ENCODE measurements around the gene CCNC. TPM values are rescaled to one million over a fixed set of nuclear protein-coding genes. Genes with fewer than 3 reads are reported as not detected.

Gene CCNC
- total and polyA plus RNA-seq, 2 experiments from 2014 or later = 108 to 143 TPM

DNA sequence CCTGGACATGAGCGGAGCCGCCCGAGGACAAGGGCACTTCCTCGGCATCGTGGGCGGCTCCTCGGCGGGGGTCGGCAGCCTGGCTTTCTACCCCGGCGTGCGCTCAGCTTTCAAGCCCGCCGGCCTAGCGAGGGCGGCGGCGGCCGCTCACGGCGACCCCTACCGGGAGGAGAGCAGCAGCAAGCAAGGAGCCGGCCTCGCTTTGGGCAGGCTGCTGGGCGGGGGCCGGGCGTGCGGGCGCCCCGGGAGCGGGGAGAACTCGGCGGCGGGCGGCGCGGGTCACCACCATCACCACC is 44.9 kb upstream of the CCNC start:
- peak overlapping the region; percentile 64 for H3K4me3 ChIP-seq

DNA sequence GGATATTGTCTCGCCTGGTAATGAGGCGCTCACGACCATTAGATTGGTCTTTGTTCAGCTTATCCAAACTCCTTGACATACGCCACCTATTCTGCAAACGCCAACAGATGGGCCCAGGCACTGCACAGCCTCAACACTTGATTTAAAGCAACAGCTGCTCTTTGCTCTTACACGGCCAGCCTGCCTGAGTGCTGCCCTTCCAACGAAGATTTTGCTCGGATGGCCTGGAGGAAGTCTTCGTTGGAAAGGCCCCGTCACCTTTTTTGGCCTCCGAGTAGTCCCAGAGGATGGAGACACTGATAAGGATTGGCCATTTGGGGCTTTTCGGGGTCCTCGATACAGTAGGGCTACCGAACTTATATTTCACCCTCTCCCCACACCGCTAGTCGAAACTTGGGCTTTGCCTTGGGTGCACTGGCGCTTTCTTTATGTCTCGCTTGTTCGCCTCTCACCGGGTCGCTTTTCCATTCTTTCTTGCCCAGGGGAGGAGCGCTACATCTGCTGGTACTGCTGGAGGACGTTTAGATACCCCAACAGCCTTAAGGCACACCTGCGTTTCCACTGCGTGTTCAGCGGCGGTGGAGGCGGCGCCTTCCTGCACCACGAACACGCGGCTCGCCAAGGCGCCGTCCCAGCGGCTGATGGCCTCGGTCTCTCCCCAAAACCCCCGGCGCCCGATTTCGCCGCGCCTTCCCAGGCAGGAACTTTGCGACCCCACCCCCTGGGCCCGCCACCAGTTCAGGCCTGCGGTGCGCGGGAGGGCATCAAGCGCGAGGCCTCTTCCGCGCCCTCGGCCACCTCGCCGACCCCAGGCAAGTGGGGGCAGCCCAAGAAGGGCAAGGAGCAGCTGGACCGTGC is 44.3 kb upstream of the CCNC start:
- peaks cover 4% of the 10 kb centered on the region; the same call in 2 of the 3 replicates for H3K9me3 Mint-ChIP-seq
- Histone ChIP-seq H3K27me3 (ENCODE audit: insufficient read depth) (peaks cover 99% of the 10 kb centered on the region), H3K79me2 (replicated peaks; ENCODE audit: insufficient read depth) (no peaks in the 10 kb centered on the region), H2AFZ (peak overlapping the region; percentile 89), H3K27ac (ENCODE audit: low read depth) (no peak overlapping the region), H3K36me3 (ENCODE audit: insufficient read depth) (no peaks in the 10 kb centered on the region), H4K20me1 (replicated peaks; ENCODE audit: insufficient read depth) (peaks cover 33% of the 10 kb centered on the region), H3K4me2 (peak overlapping the region; percentile 93), H3K4me1 (ENCODE audit: insufficient read depth) (peaks cover 64% of the 10 kb centered on the region), H3K4me3 (peak overlapping the region; percentile 64), H3F3A (replicated peaks; ENCODE audit: low read depth) (peaks cover 37% of the 10 kb centered on the region), H3K9me2 (ENCODE audit: insufficient read depth) (no peaks in the 10 kb centered on the region)
- no peaks in the 10 kb centered on the region for H3K36me3 Mint-ChIP-seq (ENCODE audit: low read depth)
- peak; percentile 52 for DNase-seq (ENCODE audit: low spot score)
- TF ChIP-seq EZH2 (IDR thresholded peaks at IDR 0.05; ENCODE audit: low read depth, unreplicated experiment) (peak; percentile 88), EZH2phosphoT487 (IDR thresholded peaks at IDR 0.05; ENCODE audit: unreplicated experiment) (peak; percentile 94), ZNF331 (CRISPR knock-in tag; IDR thresholded peaks at IDR 0.05; ENCODE audit: low read depth) (no peak), CREB1 (CRISPR knock-in tag; IDR thresholded peaks at IDR 0.05; ENCODE audit: low read depth) (no peak), ZNF114 (CRISPR knock-in tag; IDR thresholded peaks at IDR 0.05) (no peak)
- TF ChIP-seq, protein P1, sequence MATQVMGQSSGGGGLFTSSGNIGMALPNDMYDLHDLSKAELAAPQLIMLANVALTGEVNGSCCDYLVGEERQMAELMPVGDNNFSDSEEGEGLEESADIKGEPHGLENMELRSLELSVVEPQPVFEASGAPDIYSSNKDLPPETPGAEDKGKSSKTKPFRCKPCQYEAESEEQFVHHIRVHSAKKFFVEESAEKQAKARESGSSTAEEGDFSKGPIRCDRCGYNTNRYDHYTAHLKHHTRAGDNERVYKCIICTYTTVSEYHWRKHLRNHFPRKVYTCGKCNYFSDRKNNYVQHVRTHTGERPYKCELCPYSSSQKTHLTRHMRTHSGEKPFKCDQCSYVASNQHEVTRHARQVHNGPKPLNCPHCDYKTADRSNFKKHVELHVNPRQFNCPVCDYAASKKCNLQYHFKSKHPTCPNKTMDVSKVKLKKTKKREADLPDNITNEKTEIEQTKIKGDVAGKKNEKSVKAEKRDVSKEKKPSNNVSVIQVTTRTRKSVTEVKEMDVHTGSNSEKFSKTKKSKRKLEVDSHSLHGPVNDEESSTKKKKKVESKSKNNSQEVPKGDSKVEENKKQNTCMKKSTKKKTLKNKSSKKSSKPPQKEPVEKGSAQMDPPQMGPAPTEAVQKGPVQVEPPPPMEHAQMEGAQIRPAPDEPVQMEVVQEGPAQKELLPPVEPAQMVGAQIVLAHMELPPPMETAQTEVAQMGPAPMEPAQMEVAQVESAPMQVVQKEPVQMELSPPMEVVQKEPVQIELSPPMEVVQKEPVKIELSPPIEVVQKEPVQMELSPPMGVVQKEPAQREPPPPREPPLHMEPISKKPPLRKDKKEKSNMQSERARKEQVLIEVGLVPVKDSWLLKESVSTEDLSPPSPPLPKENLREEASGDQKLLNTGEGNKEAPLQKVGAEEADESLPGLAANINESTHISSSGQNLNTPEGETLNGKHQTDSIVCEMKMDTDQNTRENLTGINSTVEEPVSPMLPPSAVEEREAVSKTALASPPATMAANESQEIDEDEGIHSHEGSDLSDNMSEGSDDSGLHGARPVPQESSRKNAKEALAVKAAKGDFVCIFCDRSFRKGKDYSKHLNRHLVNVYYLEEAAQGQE (IDR thresholded peaks at IDR 0.05; ENCODE audit: unreplicated experiment) = no peak
- H3K27me3 Mint-ChIP-seq (ENCODE audit: insufficient read depth, low read depth, poor library complexity) = peaks cover 97% of the 10 kb centered on the region
- H3K4me3 Mint-ChIP-seq = peak overlapping the region; percentile 58
- peaks cover 43% of the 10 kb centered on the region for H3K4me1 Mint-ChIP-seq
- ATAC-seq = peak; percentile 28
- H3K27ac Mint-ChIP-seq = no peak overlapping the region

More for the DNA sequence above, 44.9 kb upstream of the CCNC start:
- no peaks in the 10 kb centered on the region for H3K79me2 ChIP-seq (replicated peaks; ENCODE audit: insufficient read depth)
- no peaks in the 10 kb centered on the region for H3K9me2 ChIP-seq (ENCODE audit: insufficient read depth)
- H3K4me2 ChIP-seq = peak overlapping the region; percentile 93
- peaks cover 36% of the 10 kb centered on the region for H3F3A ChIP-seq (replicated peaks; ENCODE audit: low read depth)
- Mint-ChIP-seq H3K27me3 (ENCODE audit: insufficient read depth, low read depth, poor library complexity) (peaks cover 97% of the 10 kb centered on the region), H3K9me3 (peaks cover 6% of the 10 kb centered on the region), H3K27ac (no peak overlapping the region), H3K36me3 (ENCODE audit: low read depth) (peaks cover 2% of the 10 kb centered on the region; the same call in 2 of the 3 replicates), H3K4me3 (peak overlapping the region; percentile 66; the same call in 1 of the 3 replicates), H3K4me1 (peaks cover 40% of the 10 kb centered on the region)
- no peak overlapping the region for H3K27ac ChIP-seq (ENCODE audit: low read depth)
- no peaks in the 10 kb centered on the region for H3K36me3 ChIP-seq (ENCODE audit: insufficient read depth)
- H2AFZ ChIP-seq = peak overlapping the region; percentile 89
- peak; percentile 74 for ATAC-seq
- DNase-seq (ENCODE audit: low spot score) = peak; percentile 81
- peaks cover 31% of the 10 kb centered on the region for H4K20me1 ChIP-seq (replicated peaks; ENCODE audit: insufficient read depth)
- H3K27me3 ChIP-seq (ENCODE audit: insufficient read depth) = peaks cover 99% of the 10 kb centered on the region
- TF ChIP-seq, protein P2, sequence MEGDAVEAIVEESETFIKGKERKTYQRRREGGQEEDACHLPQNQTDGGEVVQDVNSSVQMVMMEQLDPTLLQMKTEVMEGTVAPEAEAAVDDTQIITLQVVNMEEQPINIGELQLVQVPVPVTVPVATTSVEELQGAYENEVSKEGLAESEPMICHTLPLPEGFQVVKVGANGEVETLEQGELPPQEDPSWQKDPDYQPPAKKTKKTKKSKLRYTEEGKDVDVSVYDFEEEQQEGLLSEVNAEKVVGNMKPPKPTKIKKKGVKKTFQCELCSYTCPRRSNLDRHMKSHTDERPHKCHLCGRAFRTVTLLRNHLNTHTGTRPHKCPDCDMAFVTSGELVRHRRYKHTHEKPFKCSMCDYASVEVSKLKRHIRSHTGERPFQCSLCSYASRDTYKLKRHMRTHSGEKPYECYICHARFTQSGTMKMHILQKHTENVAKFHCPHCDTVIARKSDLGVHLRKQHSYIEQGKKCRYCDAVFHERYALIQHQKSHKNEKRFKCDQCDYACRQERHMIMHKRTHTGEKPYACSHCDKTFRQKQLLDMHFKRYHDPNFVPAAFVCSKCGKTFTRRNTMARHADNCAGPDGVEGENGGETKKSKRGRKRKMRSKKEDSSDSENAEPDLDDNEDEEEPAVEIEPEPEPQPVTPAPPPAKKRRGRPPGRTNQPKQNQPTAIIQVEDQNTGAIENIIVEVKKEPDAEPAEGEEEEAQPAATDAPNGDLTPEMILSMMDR (conservative IDR thresholded peaks at IDR 0.05; ENCODE audit: low read depth in 2 of 2) = peak; percentile 34 to 67; a peak in 3 of 4 replicates
- TF ChIP-seq JUNB (IDR thresholded peaks at IDR 0.05; ENCODE audit: unreplicated experiment) = no peak
- peaks cover 59% of the 10 kb centered on the region for H3K4me1 ChIP-seq (ENCODE audit: insufficient read depth)

Data from GM23338 (cell line).